Measurements from ENCODE around the gene FAM24A.

DNA sequence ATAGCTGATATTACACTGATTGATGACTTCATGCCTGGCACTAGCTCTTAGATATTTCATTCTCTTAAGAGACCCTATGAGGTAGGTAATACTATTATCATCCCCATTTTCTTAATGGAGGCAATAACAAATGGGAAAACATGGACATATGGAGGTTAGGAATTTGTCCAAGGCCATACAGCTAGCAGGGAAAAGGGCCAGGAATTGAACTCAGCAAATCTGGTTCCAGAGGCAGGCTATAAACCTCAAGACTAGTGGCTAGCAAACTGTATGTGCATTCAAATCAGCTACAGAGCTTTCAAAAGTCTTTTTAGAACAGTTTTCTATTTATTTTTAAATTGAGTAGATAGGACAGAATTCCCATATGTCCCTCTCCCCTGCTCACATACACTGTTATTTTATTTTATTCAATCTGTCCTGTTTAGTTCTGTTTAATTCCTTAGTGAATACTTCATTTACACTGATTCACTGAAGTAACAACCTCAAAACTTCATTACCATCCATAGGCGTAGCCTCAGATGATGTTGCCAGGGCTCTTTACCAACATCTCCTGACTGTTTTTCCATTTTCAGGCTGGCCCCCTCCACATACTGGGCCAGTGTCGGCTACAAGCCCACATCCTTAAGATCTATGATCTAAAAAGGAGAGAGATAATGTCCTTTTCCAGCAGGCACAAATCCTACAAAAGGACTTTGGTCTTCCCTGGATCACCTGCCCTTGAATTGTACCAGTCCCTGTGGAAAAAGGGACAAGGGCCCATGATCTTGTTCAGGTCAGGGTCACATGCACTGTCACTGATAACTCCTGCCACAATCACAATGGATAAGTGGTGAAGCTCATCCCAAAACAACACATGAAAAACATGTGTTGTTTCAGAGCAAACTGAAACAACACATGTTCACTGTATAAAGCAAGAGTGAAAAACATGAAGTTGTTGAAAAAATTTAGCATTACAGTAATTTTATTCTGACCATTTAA lies 46.9 kb upstream of the FAM24A start:
- TF ChIP-seq JUNB (IDR thresholded peaks at IDR 0.05) (no peak), RAD21 (IDR thresholded peaks at IDR 0.05; ENCODE audit: insufficient read depth, low read depth, low read length) (no peak), YY1 (IDR thresholded peaks at IDR 0.05; ENCODE audit: low read depth, low read length) (no peak)
- TF ChIP-seq, protein P1, sequence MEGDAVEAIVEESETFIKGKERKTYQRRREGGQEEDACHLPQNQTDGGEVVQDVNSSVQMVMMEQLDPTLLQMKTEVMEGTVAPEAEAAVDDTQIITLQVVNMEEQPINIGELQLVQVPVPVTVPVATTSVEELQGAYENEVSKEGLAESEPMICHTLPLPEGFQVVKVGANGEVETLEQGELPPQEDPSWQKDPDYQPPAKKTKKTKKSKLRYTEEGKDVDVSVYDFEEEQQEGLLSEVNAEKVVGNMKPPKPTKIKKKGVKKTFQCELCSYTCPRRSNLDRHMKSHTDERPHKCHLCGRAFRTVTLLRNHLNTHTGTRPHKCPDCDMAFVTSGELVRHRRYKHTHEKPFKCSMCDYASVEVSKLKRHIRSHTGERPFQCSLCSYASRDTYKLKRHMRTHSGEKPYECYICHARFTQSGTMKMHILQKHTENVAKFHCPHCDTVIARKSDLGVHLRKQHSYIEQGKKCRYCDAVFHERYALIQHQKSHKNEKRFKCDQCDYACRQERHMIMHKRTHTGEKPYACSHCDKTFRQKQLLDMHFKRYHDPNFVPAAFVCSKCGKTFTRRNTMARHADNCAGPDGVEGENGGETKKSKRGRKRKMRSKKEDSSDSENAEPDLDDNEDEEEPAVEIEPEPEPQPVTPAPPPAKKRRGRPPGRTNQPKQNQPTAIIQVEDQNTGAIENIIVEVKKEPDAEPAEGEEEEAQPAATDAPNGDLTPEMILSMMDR (IDR thresholded peaks at IDR 0.05 in 2 of 3, conservative IDR thresholded peaks at IDR 0.05 in 1 of 3; ENCODE audit: control insufficient read depth in 2 of 3, extremely low read depth in 1 of 3, insufficient read depth in 1 of 3, low read depth in 3 of 3, low read length in 3 of 3), result no peak
